Gastrocnemius medialis (tissue), 4 donors: ENCODE data around the gene MCUB. TPM values are rescaled to one million over a fixed set of nuclear protein-coding genes. Genes with fewer than 3 reads are reported as not detected.
"Not testable (repeated sequence)": the region's sequence is repeated elsewhere in the genome, so short reads cannot be mapped to it uniquely, and the experiment has no call there.

ENCODE experiments used
- ATAC-seq, 2 donors: fragments of 150-250 bp; one replicate each; pipeline ENCODE4 v1.9.1; 2016
- DNase-seq, 2 donors: peaks; one replicate each; pipeline ENCODE4 v3.0.0-alpha.2; 2019
- H3K27ac ChIP-seq, 4 donors: fragments of 200-600 bp; sonication (generic); 1 replicate in 1 of 4; 2 replicates in 3 of 4; pipeline ENCODE4 v1.5.1; 2016 to 2018; ENCODE audit warnings: mild to moderate bottlenecking in 2 of 4, moderate library complexity in 1 of 4
- H3K27me3 ChIP-seq, 3 donors: fragments of 200-600 bp; sonication (generic) in 2 of 3; 1 replicate in 1 of 3; 2 replicates in 2 of 3; pipeline versions ENCODE4 v1.5.1 to v1.6.0; 2016 to 2019; ENCODE audit warnings: mild to moderate bottlenecking in 1 of 3, moderate library complexity in 1 of 3
- H3K36me3 ChIP-seq, 2 donors: fragments of 200-600 bp; sonication (generic) in 1 of 2; one replicate each; pipeline ENCODE4 v1.5.1; 2017 to 2018
- H3K4me1 ChIP-seq, 2 donors: fragments of 200-600 bp; sonication (generic) in 1 of 2; one replicate each; pipeline ENCODE4 v1.5.1; 2016 to 2017; ENCODE audit warnings: mild to moderate bottlenecking in 2 of 2
- H3K4me3 ChIP-seq, 4 donors: fragments of 200-600 bp; sonication (generic) in 3 of 4; 1 replicate in 1 of 4; 2 replicates in 3 of 4; pipeline ENCODE4 v1.5.1; 2016 to 2019; ENCODE audit warnings: mild to moderate bottlenecking in 2 of 4
- H3K9me3 ChIP-seq, 3 donors: fragments of 200-600 bp; sonication (generic) in 2 of 3; 1 replicate in 1 of 3; 2 replicates in 2 of 3; pipeline ENCODE4 v1.5.1; 2016 to 2019
- POLR2A ChIP-seq, 2 donors: fragments of 450-650 bp; IDR thresholded peaks; one replicate each; pipeline ENCODE4 v1.6.1; 2017; ENCODE audit warnings: antibody characterized with exemption in 2 of 2, mild to moderate bottlenecking in 2 of 2, moderate library complexity in 2 of 2
- in situ Hi-C, 4 donors: fragments of 200-750 bp; cut with MboI; loops; one replicate each; pipeline versions ENCODE4 v1.15.0 to v1.8.0; 2017; ENCODE audit warnings: low sequenced_read_pairs in 4 of 4
- intact Hi-C: fragments of 100-400 bp; cut with DNase I; formaldehyde crosslinking; loops from one replicate; pipeline ENCODE4 v1.15.1; 2023; ENCODE audit warnings: low total_unique reads
- total RNA-seq, 4 donors: library from RNA; depleted of rRNA; stranded (reverse); fragments of >200 nt; gene quantifications; one replicate each; pipeline versions ENCODE4 v1.1.0 to v1.2.3, GENCODE V29; 2016
- TF ChIP-seq, protein P1 (sequence below), 5 experiments: fragments of 450-650 bp in 3 of 5; fragments of 200-600 bp in 2 of 5; sonication (generic) in 2 of 5; IDR thresholded peaks in 4 of 5; conservative IDR thresholded peaks in 1 of 5; 1 replicate in 4 of 5; 2 replicates in 1 of 5; pipeline ENCODE4 v1.5.1; 2016 to 2019; ENCODE audit warnings: antibody characterized with exemption in 5 of 5, mild to moderate bottlenecking in 3 of 5, moderate library complexity in 3 of 5

MCUB gene
- total RNA-seq, 4 donors from 2014 or later = 2.6 to 5.6 (median 4.0) TPM

DNA sequence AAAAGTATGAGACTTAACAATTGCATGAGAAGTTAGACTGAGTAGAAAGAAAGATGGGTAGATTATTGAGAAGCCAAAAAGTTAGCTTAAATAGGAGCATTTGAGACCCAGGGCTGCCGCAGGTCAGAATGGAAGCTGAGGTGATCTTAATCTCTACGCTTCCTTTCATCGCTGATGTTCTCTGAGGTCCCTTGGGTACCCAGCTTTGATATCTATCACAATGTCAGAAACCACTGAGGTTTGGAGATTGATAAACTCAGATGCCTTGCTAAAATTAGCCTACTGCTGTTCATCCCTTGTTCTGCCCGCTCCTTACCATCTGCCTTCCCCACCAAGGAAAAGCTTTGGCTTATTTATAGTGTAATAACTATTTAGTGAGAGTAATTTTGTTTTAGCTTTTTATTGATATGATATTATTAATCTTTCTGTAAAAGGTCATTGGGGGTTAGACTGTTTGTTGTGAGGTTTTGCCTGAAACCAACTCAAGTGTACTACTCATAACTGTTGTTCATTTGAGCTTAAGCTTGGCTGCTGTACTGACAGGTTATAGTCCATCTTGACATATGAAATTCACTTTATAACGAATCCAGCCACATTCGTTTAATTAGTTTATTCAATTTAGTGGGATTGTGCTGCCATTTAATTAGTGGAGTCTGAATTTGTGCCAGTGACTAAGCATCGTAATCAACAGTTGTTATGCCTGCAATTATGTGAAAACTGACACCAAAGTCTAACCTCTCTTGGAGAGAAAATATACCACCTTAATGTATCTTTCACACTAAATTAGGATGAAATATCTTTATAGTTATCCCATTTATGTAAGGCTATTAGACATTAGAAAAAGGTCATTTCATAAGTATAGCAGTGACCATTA lies 15.1 kb downstream of the MCUB start:
- ATAC-seq (no peak), DNase-seq (no peak)
- no peaks in the 10 kb centered on the region for H3K36me3 ChIP-seq
- no peaks in the 10 kb centered on the region for H3K27me3 ChIP-seq
- intact Hi-C loops (no loop called here), in situ Hi-C loops (no loop called here)
- no peak for TF ChIP-seq POLR2A (IDR thresholded peaks at IDR 0.05)
- TF ChIP-seq, protein P1, sequence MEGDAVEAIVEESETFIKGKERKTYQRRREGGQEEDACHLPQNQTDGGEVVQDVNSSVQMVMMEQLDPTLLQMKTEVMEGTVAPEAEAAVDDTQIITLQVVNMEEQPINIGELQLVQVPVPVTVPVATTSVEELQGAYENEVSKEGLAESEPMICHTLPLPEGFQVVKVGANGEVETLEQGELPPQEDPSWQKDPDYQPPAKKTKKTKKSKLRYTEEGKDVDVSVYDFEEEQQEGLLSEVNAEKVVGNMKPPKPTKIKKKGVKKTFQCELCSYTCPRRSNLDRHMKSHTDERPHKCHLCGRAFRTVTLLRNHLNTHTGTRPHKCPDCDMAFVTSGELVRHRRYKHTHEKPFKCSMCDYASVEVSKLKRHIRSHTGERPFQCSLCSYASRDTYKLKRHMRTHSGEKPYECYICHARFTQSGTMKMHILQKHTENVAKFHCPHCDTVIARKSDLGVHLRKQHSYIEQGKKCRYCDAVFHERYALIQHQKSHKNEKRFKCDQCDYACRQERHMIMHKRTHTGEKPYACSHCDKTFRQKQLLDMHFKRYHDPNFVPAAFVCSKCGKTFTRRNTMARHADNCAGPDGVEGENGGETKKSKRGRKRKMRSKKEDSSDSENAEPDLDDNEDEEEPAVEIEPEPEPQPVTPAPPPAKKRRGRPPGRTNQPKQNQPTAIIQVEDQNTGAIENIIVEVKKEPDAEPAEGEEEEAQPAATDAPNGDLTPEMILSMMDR (IDR thresholded peaks at IDR 0.05 in 4 of 5, conservative IDR thresholded peaks at IDR 0.05 in 1 of 5) = no peak
- no peaks in the 10 kb centered on the region for H3K9me3 ChIP-seq
- no peak overlapping the region for H3K27ac ChIP-seq
- H3K4me1 ChIP-seq = no peaks in the 10 kb centered on the region
- no peak overlapping the region for H3K4me3 ChIP-seq

DNA sequence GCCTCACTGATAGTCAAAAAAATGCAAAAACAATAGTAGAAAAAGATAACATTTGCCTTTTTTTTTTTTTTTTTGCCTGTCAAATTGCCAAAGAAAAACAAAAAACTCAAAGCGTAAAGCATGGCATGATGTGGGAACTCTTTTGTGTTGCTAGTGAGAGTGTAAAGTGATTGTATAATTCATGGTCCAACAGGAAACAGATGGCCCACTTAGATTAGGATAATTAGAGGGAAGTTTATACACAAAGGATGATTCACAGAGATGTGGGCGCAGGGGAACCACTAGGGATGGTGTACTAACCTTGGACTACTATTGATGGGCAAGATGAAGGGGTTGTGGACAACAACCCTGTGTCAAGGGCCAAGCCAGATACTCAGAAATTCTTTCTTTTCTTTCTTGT lies 16.4 kb downstream of the MCUB start:
- ATAC-seq = peak; percentile 39 to 64
- H3K4me3 ChIP-seq = no peak overlapping the region
- H3K27ac ChIP-seq = no peak overlapping the region
- TF ChIP-seq, protein P1 (IDR thresholded peaks at IDR 0.05 in 4 of 5, conservative IDR thresholded peaks at IDR 0.05 in 1 of 5) = no peak
- TF ChIP-seq POLR2A (IDR thresholded peaks at IDR 0.05) = no peak
- H3K36me3 ChIP-seq = no peaks in the 10 kb centered on the region
- intact Hi-C loops = no loop called here
- DNase-seq = no peak
- no peaks in the 10 kb centered on the region for H3K27me3 ChIP-seq
- no peaks in the 10 kb centered on the region for H3K4me1 ChIP-seq
- H3K9me3 ChIP-seq = no peaks in the 10 kb centered on the region
- in situ Hi-C loops = no loop called here

DNA sequence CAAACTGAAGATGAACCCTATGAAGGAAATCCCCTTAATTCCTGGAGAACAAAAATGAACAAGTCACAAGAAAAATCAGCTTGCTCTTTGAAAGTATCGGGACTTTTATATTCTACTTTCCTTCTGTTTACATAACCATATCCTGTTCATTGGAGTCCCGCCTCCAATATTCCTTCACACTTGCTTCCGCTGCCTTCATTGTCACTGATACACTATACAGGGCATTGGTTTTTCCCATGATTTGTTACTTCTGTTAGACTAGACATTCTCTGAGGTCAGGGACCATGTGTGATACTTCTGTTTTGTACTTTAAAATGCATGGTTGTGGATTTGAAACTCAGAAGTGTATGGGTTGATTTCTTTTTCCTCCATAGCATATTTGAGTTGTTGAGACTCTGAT lies 18.8 kb downstream of the MCUB start:
- DNase-seq (no peak), ATAC-seq (no peak)
- no peak overlapping the region for H3K27ac ChIP-seq
- H3K27me3 ChIP-seq = no peaks in the 10 kb centered on the region
- intact Hi-C loops = no loop called here
- H3K9me3 ChIP-seq = no peaks in the 10 kb centered on the region
- TF ChIP-seq POLR2A (IDR thresholded peaks at IDR 0.05) = no peak
- TF ChIP-seq, protein P1 (IDR thresholded peaks at IDR 0.05 in 4 of 5, conservative IDR thresholded peaks at IDR 0.05 in 1 of 5) = no peak
- no peaks in the 10 kb centered on the region for H3K36me3 ChIP-seq
- no peak overlapping the region for H3K4me3 ChIP-seq
- no peaks in the 10 kb centered on the region for H3K4me1 ChIP-seq
- in situ Hi-C loops = no loop called here

DNA sequence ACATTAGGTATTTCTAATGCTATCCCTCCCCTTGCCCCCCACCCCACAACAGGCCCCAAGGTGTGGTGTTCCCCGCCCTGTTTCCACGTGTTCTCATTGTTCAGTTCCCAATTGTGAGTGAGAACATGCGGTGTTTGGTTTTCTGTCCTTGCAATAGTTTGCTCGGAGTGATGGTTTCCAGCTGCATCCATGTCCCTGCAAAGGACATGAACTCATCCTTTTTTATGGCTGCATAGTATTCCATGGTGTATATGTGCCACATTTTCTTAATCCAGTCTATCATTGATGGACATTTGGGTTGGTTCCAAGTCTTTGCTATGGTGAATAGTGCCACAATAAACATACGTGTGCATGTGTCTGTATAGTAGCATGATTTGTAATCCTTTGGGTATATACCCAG lies 20.0 kb downstream of the MCUB start:
- H3K36me3 ChIP-seq, H3K27ac ChIP-seq, H3K27me3 ChIP-seq, intact Hi-C loops, H3K4me3 ChIP-seq, H3K9me3 ChIP-seq, DNase-seq, ATAC-seq, in situ Hi-C loops, H3K4me1 ChIP-seq: not testable (repeated sequence)

DNA sequence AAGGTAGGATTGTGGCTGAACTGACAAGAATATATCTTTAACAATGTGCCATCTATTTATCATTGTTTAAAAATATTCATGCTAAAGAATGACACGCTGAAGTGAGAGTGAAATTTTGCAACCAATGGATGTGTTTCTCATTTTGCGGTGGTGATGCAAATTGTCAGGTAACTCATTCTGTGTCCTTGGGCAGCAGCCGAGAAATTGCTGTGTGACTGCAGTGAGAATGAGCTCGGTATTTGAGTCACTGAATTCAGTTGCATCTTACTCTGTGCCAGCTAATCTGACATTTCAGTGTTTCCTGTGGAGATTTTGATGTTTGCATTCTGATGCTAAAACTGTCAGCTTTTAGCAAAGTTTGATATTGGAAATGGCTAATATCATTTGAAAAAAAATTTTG lies 28.1 kb downstream of the MCUB start:
- Histone ChIP-seq H3K9me3 (no peaks in the 10 kb centered on the region), H3K4me1 (no peaks in the 10 kb centered on the region), H3K4me3 (no peak overlapping the region), H3K27ac (no peak overlapping the region), H3K36me3 (no peaks in the 10 kb centered on the region), H3K27me3 (no peaks in the 10 kb centered on the region)
- in situ Hi-C loops (no loop called here), intact Hi-C loops (no loop called here)
- ATAC-seq (no peak), DNase-seq (no peak)
- no peak for TF ChIP-seq POLR2A (IDR thresholded peaks at IDR 0.05)
- TF ChIP-seq, protein P1 (IDR thresholded peaks at IDR 0.05 in 4 of 5, conservative IDR thresholded peaks at IDR 0.05 in 1 of 5) = no peak
